Mesenchymal stem cell (in vitro differentiated cells and primary cell): ENCODE measurements around the gene TBC1D8.

Source experiments
- DNase-seq: peaks from one replicate; pipeline ENCODE4 v3.0.0-alpha.2; 2013
- H2AFZ ChIP-seq: one replicate; pipeline ENCODE4 v1.6.1; 2013; ENCODE audit warnings: low read depth, mild to moderate bottlenecking, control low read depth, inconsistent platforms, low read length, moderate library complexity
- H2AK5ac ChIP-seq: 2 replicates; pipeline ENCODE4 v1.6.1; 2013; ENCODE audit warnings: low read length, moderate library complexity, mild to moderate bottlenecking, inconsistent platforms; ENCODE audit not compliant: severe bottlenecking
- H2BK120ac ChIP-seq: one replicate; pipeline ENCODE4 v1.6.1; 2013; ENCODE audit warnings: low read depth, mild to moderate bottlenecking, inconsistent platforms, low read length, moderate library complexity
- H2BK12ac ChIP-seq, 2 experiments: one replicate each; pipeline ENCODE4 v1.6.1; 2013; ENCODE audit warnings: inconsistent platforms in 2 of 2, low read length in 2 of 2, mild to moderate bottlenecking in 2 of 2, moderate library complexity in 2 of 2, control low read depth in 1 of 2
- H2BK15ac ChIP-seq: one replicate; pipeline ENCODE4 v1.6.1; 2013; ENCODE audit warnings: mild to moderate bottlenecking, low read depth, inconsistent platforms; ENCODE audit not compliant: poor library complexity, severe bottlenecking
- H2BK5ac ChIP-seq: 2 replicates; pipeline ENCODE4 v1.6.1; 2013; ENCODE audit warnings: low read depth, mild to moderate bottlenecking, low read length, control low read depth, inconsistent platforms; ENCODE audit not compliant: poor library complexity, severe bottlenecking
- H3K14ac ChIP-seq, 2 experiments: one replicate each; pipeline ENCODE4 v1.6.1; 2013; ENCODE audit warnings: inconsistent platforms in 2 of 2, low read length in 2 of 2, control low read depth in 1 of 2, mild to moderate bottlenecking in 1 of 2, moderate library complexity in 1 of 2
- H3K18ac ChIP-seq, 2 experiments: one replicate each; pipeline ENCODE4 v1.6.1; 2013; ENCODE audit warnings: inconsistent platforms in 2 of 2, low read length in 2 of 2, control low read depth in 1 of 2, low read depth in 1 of 2, mild to moderate bottlenecking in 1 of 2
- H3K23ac ChIP-seq, 2 experiments: one replicate each; pipeline ENCODE4 v1.6.1; 2013; ENCODE audit warnings: inconsistent platforms in 2 of 2, low read length in 2 of 2, mild to moderate bottlenecking in 2 of 2, moderate library complexity in 2 of 2, control low read depth in 1 of 2
- H3K27ac ChIP-seq: 2 replicates; pipeline ENCODE4 v1.5.1; 2013; ENCODE audit warnings: mild to moderate bottlenecking, moderate library complexity, low read length, control low read depth, inconsistent platforms; ENCODE audit not compliant: poor library complexity, severe bottlenecking
- H3K27me3 ChIP-seq, 2 experiments: 2 replicates each; pipeline versions ENCODE4 v1.6.1 to v1.7.0; 2013; ENCODE audit warnings: low read length in 2 of 2, mild to moderate bottlenecking in 2 of 2, moderate library complexity in 2 of 2, control low read depth in 1 of 2, inconsistent platforms in 1 of 2; ENCODE audit not compliant: control insufficient read depth in 1 of 2, insufficient read depth in 1 of 2
- H3K36me3 ChIP-seq, 2 experiments: 2 replicates each; pipeline versions ENCODE4 v1.6.1 to v1.7.0; 2013; ENCODE audit warnings: low read length in 2 of 2, control low read depth in 1 of 2, inconsistent platforms in 1 of 2, low read depth in 1 of 2, mild to moderate bottlenecking in 1 of 2; ENCODE audit not compliant: insufficient read depth in 2 of 2, control insufficient read depth in 1 of 2
- H3K4ac ChIP-seq, 2 experiments: one replicate each; pipeline ENCODE4 v1.6.1; 2013; ENCODE audit warnings: inconsistent platforms in 2 of 2, low read length in 2 of 2, mild to moderate bottlenecking in 2 of 2, moderate library complexity in 2 of 2, control low read depth in 1 of 2, low read depth in 1 of 2
- H3K4me1 ChIP-seq: 2 replicates; pipeline ENCODE4 v1.6.1; 2013; ENCODE audit warnings: low read depth, low read length, control low read depth; ENCODE audit not compliant: control insufficient read depth, insufficient read depth
- H3K4me2 ChIP-seq: 2 replicates; pipeline ENCODE4 v1.6.1; 2013; ENCODE audit warnings: low read length, mild to moderate bottlenecking, inconsistent platforms; ENCODE audit not compliant: poor library complexity, severe bottlenecking
- H3K4me3 ChIP-seq, 2 experiments: 2 replicates each; pipeline versions ENCODE4 v1.5.1 to v1.7.0; 2013; ENCODE audit warnings: low read length in 2 of 2, mild to moderate bottlenecking in 2 of 2, control low read depth in 1 of 2, low read depth in 1 of 2; ENCODE audit not compliant: insufficient read depth in 1 of 2
- H3K79me1 ChIP-seq: replicated peaks from 2 replicates; pipeline ENCODE4 v1.6.1; 2013; ENCODE audit warnings: mild to moderate bottlenecking, control low read depth, low read length, inconsistent platforms; ENCODE audit not compliant: poor library complexity, severe bottlenecking
- H3K9ac ChIP-seq: 2 replicates; pipeline ENCODE4 v1.7.0; 2013; ENCODE audit warnings: mild to moderate bottlenecking, low read length, moderate library complexity
- H3K9me3 ChIP-seq: 2 replicates; pipeline ENCODE4 v1.7.0; 2013; ENCODE audit warnings: mild to moderate bottlenecking, low read length; ENCODE audit not compliant: control insufficient read depth
- H4K8ac ChIP-seq: one replicate; pipeline ENCODE4 v1.6.1; 2013; ENCODE audit warnings: inconsistent platforms, mild to moderate bottlenecking, low read length, moderate library complexity
- H4K91ac ChIP-seq: one replicate; pipeline ENCODE4 v1.6.1; 2013; ENCODE audit warnings: mild to moderate bottlenecking, low read length, inconsistent platforms
- WGBS: methylation state at CpG from one replicate; pipeline ENCODE4 v1.1.7; 2013; ENCODE audit warnings: mixed read lengths; 5-methylcytosine and 5-hydroxymethylcytosine counted together

Gene TBC1D8

GRCh38 chr2:100978582-100979191 lies 172.5 kb downstream of the TBC1D8 start:
- peak; percentile 34 for DNase-seq
- Histone ChIP-seq H3K9ac (no peak overlapping the region), H3K9me3 (no peaks in the 10 kb centered on the region), H3K27ac (no peak overlapping the region), H4K91ac (no peak overlapping the region), H3K4me3 (no peak overlapping the region), H2AFZ (no peak overlapping the region), H3K23ac (peak overlapping the region in 1 of 2 experiments; percentile 29), H2BK15ac (no peak overlapping the region), H3K4ac (no peak overlapping the region), H3K4me2 (no peak overlapping the region), H3K14ac (peak overlapping the region in 1 of 2 experiments; percentile 32), H3K4me1 (peaks cover 19% of the 10 kb centered on the region), H3K18ac (peak overlapping the region in 1 of 2 experiments; percentile 72), H2BK120ac (no peak overlapping the region), H2AK5ac (no peak overlapping the region), H3K36me3 (peaks cover 2 to 49% of the 10 kb centered on the region in 2 experiments), H4K8ac (no peak overlapping the region), H2BK12ac (peak overlapping the region in 1 of 2 experiments; percentile 68), H3K27me3 (peaks cover 0 to 3% of the 10 kb centered on the region in 2 experiments), H3K79me1 (no peaks in the 10 kb centered on the region), H2BK5ac (no peak overlapping the region)
- WGBS = 80% methylated on average over 16 of the region's 16 CpGs

- Histone ChIP-seq H3K4me1 (peaks cover 17% of the 10 kb centered on the region), H3K4me3 (no peak overlapping the region), H2BK15ac (peak overlapping the region; percentile 39), H3K23ac (peak overlapping the region in 1 of 2 experiments; percentile 10), H2BK120ac (no peak overlapping the region), H3K9me3 (no peaks in the 10 kb centered on the region), H3K9ac (no peak overlapping the region), H3K27me3 (peaks cover 0 to 3% of the 10 kb centered on the region in 2 experiments), H2BK12ac (peak overlapping the region in 1 of 2 experiments; percentile 87), H2AFZ (no peak overlapping the region), H4K8ac (peak overlapping the region; percentile 30), H3K4ac (peak overlapping the region; percentile 61 to 75), H3K4me2 (no peak overlapping the region), H2AK5ac (no peak overlapping the region), H3K18ac (peak overlapping the region in 1 of 2 experiments; percentile 84), H2BK5ac (no peak overlapping the region), H3K79me1 (no peaks in the 10 kb centered on the region), H3K27ac (no peak overlapping the region), H3K36me3 (peaks cover 2 to 50% of the 10 kb centered on the region in 2 experiments), H3K14ac (peak overlapping the region in 1 of 2 experiments; percentile 74), H4K91ac (peak overlapping the region; percentile 59)
- no peak for DNase-seq
- 87% methylated on average over 12 of the region's 12 CpGs for WGBS
Measured at GRCh38 chr2:100977511-100977910, 173.7 kb downstream of the TBC1D8 start.

GRCh38 chr2:100976645-100977391 lies 174.4 kb downstream of the TBC1D8 start:
- H2BK12ac ChIP-seq = peak overlapping the region; percentile 23 to 87
- peaks cover 0 to 3% of the 10 kb centered on the region in 2 experiments for H3K27me3 ChIP-seq
- peak overlapping the region; percentile 53 for H3K27ac ChIP-seq
- peak overlapping the region; percentile 38 to 84 for H3K18ac ChIP-seq
- H2AK5ac ChIP-seq = no peak overlapping the region
- H3K4me3 ChIP-seq = no peak overlapping the region
- H2BK15ac ChIP-seq = no peak overlapping the region
- peak overlapping the region; percentile 59 for H4K91ac ChIP-seq
- no peaks in the 10 kb centered on the region for H3K79me1 ChIP-seq
- peak overlapping the region in 1 of 2 experiments; percentile 72 for H3K14ac ChIP-seq
- peak overlapping the region; percentile 38 for H4K8ac ChIP-seq
- peaks cover 17% of the 10 kb centered on the region for H3K4me1 ChIP-seq
- H3K36me3 ChIP-seq = peaks cover 0 to 48% of the 10 kb centered on the region in 2 experiments
- peak overlapping the region; percentile 43 for H3K4me2 ChIP-seq
- H2AFZ ChIP-seq = no peak overlapping the region
- no peaks in the 10 kb centered on the region for H3K9me3 ChIP-seq
- H3K4ac ChIP-seq = peak overlapping the region; percentile 16 to 75
- H3K23ac ChIP-seq = peak overlapping the region in 1 of 2 experiments; percentile 10
- 13% methylated on average over 19 of the region's 19 CpGs for WGBS
- no peak overlapping the region for H2BK5ac ChIP-seq
- H3K9ac ChIP-seq = no peak overlapping the region
- peak; percentile 93 for DNase-seq
- no peak overlapping the region for H2BK120ac ChIP-seq

GRCh38 chr2:100976061-100976460 lies 175.1 kb downstream of the TBC1D8 start:
- Histone ChIP-seq H3K23ac (no peak overlapping the region), H3K4me1 (peaks cover 17% of the 10 kb centered on the region), H2BK120ac (no peak overlapping the region), H3K4me2 (no peak overlapping the region), H3K9ac (no peak overlapping the region), H3K27me3 (peaks cover 0 to 3% of the 10 kb centered on the region in 2 experiments), H3K18ac (peak overlapping the region in 1 of 2 experiments; percentile 1), H3K27ac (no peak overlapping the region), H4K8ac (peak overlapping the region; percentile 80), H3K9me3 (no peaks in the 10 kb centered on the region), H3K36me3 (peaks cover 0 to 48% of the 10 kb centered on the region in 2 experiments), H3K4me3 (no peak overlapping the region), H2BK15ac (no peak overlapping the region), H2BK5ac (no peak overlapping the region), H2AK5ac (no peak overlapping the region), H2BK12ac (peak overlapping the region in 1 of 2 experiments; percentile 72), H4K91ac (peak overlapping the region; percentile 35), H3K79me1 (no peaks in the 10 kb centered on the region), H3K4ac (no peak overlapping the region), H2AFZ (no peak overlapping the region), H3K14ac (peak overlapping the region in 1 of 2 experiments; percentile 21)
- WGBS = 95% methylated on average over 6 of the region's 6 CpGs
- no peak for DNase-seq
